ENCODE results near the gene CAPN1. TPM values are rescaled to one million over a fixed set of nuclear protein-coding genes. Genes with fewer than 3 reads are reported as not detected.
"Not testable (repeated sequence)": the region's sequence is repeated elsewhere in the genome, so short reads cannot be mapped to it uniquely, and the experiment has no call there.

Gene CAPN1
- 100 to 1,000 TPM in 2 of 12 donors, 10 to 100 TPM in 9, not detected in 1; 64.7 to 140 (median 73.6) TPM for polyA plus RNA-seq (ENCODE audit: insufficient read length in 12 of 12)
- long read RNA-seq, donor 1, partial matches to known transcripts = 51 of 51 reads
- long read RNA-seq, donor 1, other reads (novel, unspliced or antisense) = 0 of 51 reads
- long read RNA-seq, donor 2 = 0 reads
- long read RNA-seq, donor 3, partial matches to known transcripts = 6 of 7 reads
- long read RNA-seq, donor 3, other reads (novel, unspliced or antisense) = 0 of 7 reads
- long read RNA-seq, donor 4 = 0 reads
- long read RNA-seq, donor 5 = 0 reads
- long read RNA-seq, donor 6 = 0 reads
- long read RNA-seq, donor 7, partial matches to known transcripts = 8 of 8 reads
- long read RNA-seq, donor 7, other reads (novel, unspliced or antisense) = 0 of 8 reads
- long read RNA-seq, donor 8, partial matches to known transcripts = 12 of 19 reads
- long read RNA-seq, donor 8, other reads (novel, unspliced or antisense) = 7 of 19 reads
- long read RNA-seq, donor 9, partial matches to known transcripts = 6 of 11 reads
- long read RNA-seq, donor 9, other reads (novel, unspliced or antisense) = 5 of 11 reads
- long read RNA-seq, donor 10, partial matches to known transcripts = 28 of 40 reads
- long read RNA-seq, donor 10, other reads (novel, unspliced or antisense) = 12 of 40 reads
- long read RNA-seq, donor 11, partial matches to known transcripts = 24 of 24 reads
- long read RNA-seq, donor 11, other reads (novel, unspliced or antisense) = 0 of 24 reads

GRCh38 chr11:65181569-65182257, at the start of gene CAPN1:
Gene CAPN1 (plus strand): TSS chr11:65181928. CDS start chr11:65182702, 774 bp downstream.
- peak; percentile 54 for DNase-seq

GRCh38 chr11:65132238-65132987, 49.3 kb upstream of the CAPN1 start:
- DNase-seq = no peak

- no peak for DNase-seq
Observed at GRCh38 chr11:65132988-65133700, 48.6 kb upstream of the CAPN1 start.

GRCh38 chr11:65133724-65134123, 48.0 kb upstream of the CAPN1 start:
- peak; percentile 89 for DNase-seq

GRCh38 chr11:65134240-65134951, 47.3 kb upstream of the CAPN1 start, which contains the start of gene SYVN1:
Gene SYVN1 (minus strand): TSS chr11:65134519. CDS start chr11:65133601, 918 bp downstream.
- DNase-seq = peak; percentile 95

GRCh38 chr11:65134952-65135632, 46.6 kb upstream of the CAPN1 start:
- peak; percentile 93 for DNase-seq

- DNase-seq = no peak
Observed at GRCh38 chr11:65135633-65136145, 46.0 kb upstream of the CAPN1 start.

- DNase-seq = no peak
Observed at GRCh38 chr11:65136515-65137096, 45.1 kb upstream of the CAPN1 start.

GRCh38 chr11:65141896-65142494, 39.7 kb upstream of the CAPN1 start:
- DNase-seq = no peak

- no peak for DNase-seq
Observed at GRCh38 chr11:65147352-65148075, 34.2 kb upstream of the CAPN1 start.

GRCh38 chr11:65148657-65149056, 33.1 kb upstream of the CAPN1 start:
- no peak for DNase-seq

GRCh38 chr11:65150131-65150508, 31.6 kb upstream of the CAPN1 start:
- not testable (repeated sequence) for DNase-seq

- DNase-seq = peak; percentile 77
Observed at GRCh38 chr11:65150509-65151299, 31.0 kb upstream of the CAPN1 start.

- DNase-seq = no peak
Observed at GRCh38 chr11:65151331-65151899, 30.3 kb upstream of the CAPN1 start.

- DNase-seq = no peak
Observed at GRCh38 chr11:65152122-65152521, 29.6 kb upstream of the CAPN1 start.

GRCh38 chr11:65156256-65156655, 25.5 kb upstream of the CAPN1 start:
- no peak for DNase-seq

- no peak for DNase-seq
Observed at GRCh38 chr11:65156926-65157325, 24.8 kb upstream of the CAPN1 start.

Data from muscle of arm (tissue), 14 donors.